GM12878 (cell line): ENCODE data around the gene ADGRV1. TPM values are rescaled to one million over a fixed set of nuclear protein-coding genes. Genes with fewer than 3 reads are reported as not detected.

Experiments used
- BACH1 ChIP-seq: fragments of 450-650 bp; IDR thresholded peaks from 2 replicates; pipeline ENCODE4 v1.6.1; 2017; ENCODE audit warnings: mild to moderate bottlenecking, borderline replicate concordance
- BCL11A ChIP-seq: IDR thresholded peaks from 2 replicates; pipeline ENCODE4 v1.6.1; 2011; ENCODE audit warnings: low read depth, low read length
- BHLHE40 ChIP-seq, 2 experiments: fragments of 450-650 bp in 1 of 2; IDR thresholded peaks; 2 replicates each; pipeline ENCODE4 v1.6.1; 2011 to 2017; ENCODE audit warnings: low read depth in 2 of 2, borderline replicate concordance in 1 of 2, improper control_type of control experiment in 1 of 2, low read length in 1 of 2, mild to moderate bottlenecking in 1 of 2
- CBX3 ChIP-seq: fragments of 200-600 bp; sonication (generic); IDR thresholded peaks from 2 replicates; pipeline ENCODE4 v1.6.1; 2016; ENCODE audit warnings: low read depth, borderline replicate concordance
- EED ChIP-seq: sonication (generic); IDR thresholded peaks from 2 replicates; pipeline ENCODE4 v1.6.1; 2016; ENCODE audit warnings: antibody characterized with exemption, low read depth
- GATAD2B ChIP-seq: fragments of 450-650 bp; conservative IDR thresholded peaks from 2 replicates; pipeline ENCODE4 v1.6.1; 2017; ENCODE audit warnings: low read depth, mild to moderate bottlenecking, moderate library complexity
- IKZF1 ChIP-seq: fragments of 450-650 bp; conservative IDR thresholded peaks from 2 replicates; pipeline ENCODE4 v1.6.1; 2017; ENCODE audit warnings: antibody characterized with exemption, mild to moderate bottlenecking
- IKZF2 ChIP-seq, 2 experiments: fragments of 450-650 bp; IDR thresholded peaks; 2 replicates each; pipeline ENCODE4 v1.6.1; 2017; ENCODE audit warnings: mild to moderate bottlenecking in 2 of 2, moderate library complexity in 2 of 2
- JUNB ChIP-seq: IDR thresholded peaks from 2 replicates; pipeline ENCODE4 v1.6.1; 2016; ENCODE audit warnings: antibody characterized with exemption, mild to moderate bottlenecking
- MTA2 ChIP-seq: fragments of 450-650 bp; IDR thresholded peaks from 2 replicates; pipeline ENCODE4 v1.6.1; 2016; ENCODE audit warnings: low read depth, mild to moderate bottlenecking, moderate library complexity
- NFIC ChIP-seq: IDR thresholded peaks from 2 replicates; pipeline ENCODE4 v1.6.1; 2012; ENCODE audit warnings: low read depth, mild to moderate bottlenecking, inconsistent platforms, low read length, moderate library complexity
- PKNOX1 ChIP-seq: fragments of 450-650 bp; IDR thresholded peaks from 2 replicates; pipeline ENCODE4 v1.6.1; 2016; ENCODE audit warnings: mild to moderate bottlenecking
- RB1 ChIP-seq: fragments of 450-650 bp; formaldehyde crosslinking; IDR thresholded peaks from 2 replicates; pipeline ENCODE4 v1.6.1; 2017; ENCODE audit warnings: mild to moderate bottlenecking, borderline replicate concordance
- RELB ChIP-seq: fragments of 450-650 bp; IDR thresholded peaks from 2 replicates; pipeline ENCODE4 v1.6.1; 2017; ENCODE audit warnings: low read depth, mild to moderate bottlenecking, moderate library complexity
- SMAD1 ChIP-seq: fragments of 450-650 bp; IDR thresholded peaks from 2 replicates; pipeline ENCODE4 v1.6.1; 2018; ENCODE audit warnings: mild to moderate bottlenecking, low read depth; ENCODE audit not compliant: partially characterized antibody
- SPI1 ChIP-seq: IDR thresholded peaks from 2 replicates; pipeline ENCODE4 v1.6.1; 2011; ENCODE audit warnings: low read depth, mild to moderate bottlenecking, low read length, moderate library complexity, borderline replicate concordance; ENCODE audit not compliant: insufficient read depth
- ZZZ3 ChIP-seq: IDR thresholded peaks from 2 replicates; pipeline ENCODE4 v1.6.1; 2011; ENCODE audit warnings: low read depth; ENCODE audit not compliant: control insufficient read depth, insufficient read length
- polyA plus RNA-seq, 11 experiments: library from polyadenylated mRNA; depleted of rRNA in 4 of 11; unstranded in 6 of 11; stranded (reverse) in 5 of 11; fragments of >200 nt; fragmentation: Nextera tagmentation in 4 of 11; fragmentation: Illumina TruSeq in 1 of 11; extraction: Ambion mirVana in 4 of 11; extraction: Trizol in 1 of 11; gene quantifications; 1 replicate in 1 of 11; 2 replicates in 10 of 11; pipeline versions ENCODE4 v1.2.1 to v1.2.3, GENCODE V29; 2011 to 2016; ENCODE audit warnings: inconsistent platforms in 2 of 11, missing spikeins in 2 of 11, low read depth in 1 of 11
- total RNA-seq, 4 experiments: library from RNA; depleted of rRNA in 3 of 4; stranded (reverse); fragments of >200 nt in 3 of 4; fragmentation: Illumina TruSeq in 1 of 4; extraction: Trizol in 1 of 4; gene quantifications; 2 replicates each; pipeline versions ENCODE4 v1.2.1 to v1.2.3, GENCODE V29; 2013 to 2021

The ADGRV1 gene
- total and polyA plus RNA-seq, 10 of the 15 experiments (the other 5 are each of a cell fraction or from before 2014, with no cell fraction given) = 0.04 to 8.1 (median 0.16) TPM; not detected in 1

GRCh38 chr5:91132550-91132949 is 574.0 kb downstream of the ADGRV1 start (continued):
- TF ChIP-seq BCL11A (0 out of 2 replicates have a peak, but pooled peaks have one; percentile 13), BHLHE40 (IDR thresholded peaks at IDR 0.05; ENCODE audit: borderline replicate concordance in 1 of 2, low read depth in 2 of 2, low read length in 1 of 2) (peak in 1 of 2 experiments; percentile 28; a peak in 2 of 4 replicates), PKNOX1 (no peak), MTA2 (peak; percentile 34; the same call in 1 of the 2 replicates), RB1 (no peak), ZZZ3 (no peak), SPI1 (peak; percentile 86), CBX3 (no peak), RELB (peak; percentile 67; the same call in 1 of the 2 replicates), GATAD2B (no peak), IKZF1 (peak; percentile 70), EED (peak; percentile 80), NFIC (peak; percentile 27; the same call in 1 of the 2 replicates), JUNB (0 out of 2 replicates have a peak, but pooled peaks have one; percentile 13), IKZF2 (IDR thresholded peaks at IDR 0.05) (peak; percentile 63), SMAD1 (no peak), BACH1 (no peak)
